Gastrocnemius medialis (tissue), 4 donors: ENCODE results near the gene SVOP.

Experiments
- CTCF ChIP-seq, 5 experiments: fragments of 450-650 bp in 3 of 5; fragments of 200-600 bp in 2 of 5; sonication (generic) in 2 of 5; IDR thresholded peaks in 4 of 5; conservative IDR thresholded peaks in 1 of 5; 1 replicate in 4 of 5; 2 replicates in 1 of 5; pipeline ENCODE4 v1.5.1; 2016 to 2019; ENCODE audit warnings: antibody characterized with exemption in 5 of 5, mild to moderate bottlenecking in 3 of 5, moderate library complexity in 3 of 5
- POLR2A ChIP-seq, 2 donors: fragments of 450-650 bp; IDR thresholded peaks; one replicate each; pipeline ENCODE4 v1.6.1; 2017; ENCODE audit warnings: antibody characterized with exemption in 2 of 2, mild to moderate bottlenecking in 2 of 2, moderate library complexity in 2 of 2

DNA sequence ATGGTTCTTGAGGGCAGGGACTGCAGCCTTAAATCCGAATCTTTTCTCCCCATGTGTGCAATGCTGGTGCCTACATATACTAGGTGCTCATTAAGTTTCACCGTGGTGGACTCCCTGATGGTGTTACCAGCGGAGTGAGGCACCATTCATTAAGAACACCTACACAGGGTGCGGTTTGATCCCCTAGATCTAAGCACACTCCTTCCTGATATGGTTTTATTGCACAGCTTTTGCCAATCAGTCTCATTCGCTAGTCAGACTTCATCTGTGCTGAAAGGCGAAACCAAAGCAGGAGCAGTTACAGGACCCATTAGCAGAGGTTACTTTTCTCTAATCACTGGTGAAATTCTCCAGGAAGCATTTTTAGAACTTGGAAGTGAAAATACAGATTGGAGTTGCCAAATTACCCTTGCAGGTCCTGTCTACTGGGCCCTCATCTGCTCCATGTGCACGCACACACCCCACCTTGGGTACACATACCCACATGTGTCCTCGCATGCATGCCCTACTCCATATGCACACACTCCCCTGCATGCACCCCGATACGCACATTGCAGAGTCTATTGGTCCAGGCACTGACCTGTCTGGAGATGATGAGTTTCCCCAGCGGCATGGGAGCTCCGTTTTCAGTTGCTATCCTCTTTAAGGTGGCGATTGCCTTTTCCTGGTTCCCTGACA is 82.5 kb downstream of the SVOP start:
- no peak for TF ChIP-seq POLR2A (IDR thresholded peaks at IDR 0.05)
- TF ChIP-seq CTCF (IDR thresholded peaks at IDR 0.05 in 4 of 5, conservative IDR thresholded peaks at IDR 0.05 in 1 of 5), result no peak
